Coronary artery (tissue), 2 donors: ENCODE measurements around the gene SPARCL1.
A peak's percentile ranks its signal among the peaks of the same experiment; 100 is the strongest.
"Not testable (repeated sequence)": the region's sequence is repeated elsewhere in the genome, so short reads cannot be mapped to it uniquely, and the experiment has no call there.

Source experiments
- DNase-seq: peaks from one replicate; pipeline ENCODE4 v3.0.0-alpha.2; 2017; ENCODE audit warnings: low spot score
- H3K27ac ChIP-seq, 2 donors: fragments of 200-600 bp; sonication (generic); one replicate each; pipeline ENCODE4 v1.5.1; 2016 to 2019
- H3K4me3 ChIP-seq: fragments of 200-600 bp; sonication (generic); 2 replicates; pipeline ENCODE4 v1.5.1; 2016; ENCODE audit warnings: mild to moderate bottlenecking, moderate library complexity
- TF ChIP-seq, protein P1 (sequence below): fragments of 200-600 bp; sonication (generic); IDR thresholded peaks from one replicate; pipeline ENCODE4 v1.5.1; 2019; ENCODE audit warnings: antibody characterized with exemption

Gene SPARCL1

DNA sequence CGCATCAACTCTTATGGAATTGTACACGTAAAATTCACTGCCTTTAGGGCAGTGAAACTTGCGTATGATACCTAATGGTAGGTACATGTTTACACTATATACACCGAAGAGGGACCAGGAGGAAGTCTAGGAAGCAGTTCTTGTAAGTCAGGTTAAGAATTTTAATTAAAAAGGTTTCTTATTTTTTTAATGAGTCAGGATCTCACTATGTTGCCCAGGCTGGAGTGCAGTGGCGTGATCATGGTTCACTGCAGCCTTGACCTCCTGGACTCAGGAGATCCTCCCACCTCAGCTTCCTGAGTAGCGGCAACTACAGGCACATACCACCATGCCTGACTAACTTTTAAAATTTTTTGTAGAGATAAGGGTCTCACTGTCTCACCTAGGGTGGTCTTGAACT is 100.2 kb downstream of the SPARCL1 start:
- no peak overlapping the region for H3K4me3 ChIP-seq
- TF ChIP-seq, protein P1, sequence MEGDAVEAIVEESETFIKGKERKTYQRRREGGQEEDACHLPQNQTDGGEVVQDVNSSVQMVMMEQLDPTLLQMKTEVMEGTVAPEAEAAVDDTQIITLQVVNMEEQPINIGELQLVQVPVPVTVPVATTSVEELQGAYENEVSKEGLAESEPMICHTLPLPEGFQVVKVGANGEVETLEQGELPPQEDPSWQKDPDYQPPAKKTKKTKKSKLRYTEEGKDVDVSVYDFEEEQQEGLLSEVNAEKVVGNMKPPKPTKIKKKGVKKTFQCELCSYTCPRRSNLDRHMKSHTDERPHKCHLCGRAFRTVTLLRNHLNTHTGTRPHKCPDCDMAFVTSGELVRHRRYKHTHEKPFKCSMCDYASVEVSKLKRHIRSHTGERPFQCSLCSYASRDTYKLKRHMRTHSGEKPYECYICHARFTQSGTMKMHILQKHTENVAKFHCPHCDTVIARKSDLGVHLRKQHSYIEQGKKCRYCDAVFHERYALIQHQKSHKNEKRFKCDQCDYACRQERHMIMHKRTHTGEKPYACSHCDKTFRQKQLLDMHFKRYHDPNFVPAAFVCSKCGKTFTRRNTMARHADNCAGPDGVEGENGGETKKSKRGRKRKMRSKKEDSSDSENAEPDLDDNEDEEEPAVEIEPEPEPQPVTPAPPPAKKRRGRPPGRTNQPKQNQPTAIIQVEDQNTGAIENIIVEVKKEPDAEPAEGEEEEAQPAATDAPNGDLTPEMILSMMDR: no peak
- no peak for DNase-seq
- H3K27ac ChIP-seq: no peak overlapping the region

DNA sequence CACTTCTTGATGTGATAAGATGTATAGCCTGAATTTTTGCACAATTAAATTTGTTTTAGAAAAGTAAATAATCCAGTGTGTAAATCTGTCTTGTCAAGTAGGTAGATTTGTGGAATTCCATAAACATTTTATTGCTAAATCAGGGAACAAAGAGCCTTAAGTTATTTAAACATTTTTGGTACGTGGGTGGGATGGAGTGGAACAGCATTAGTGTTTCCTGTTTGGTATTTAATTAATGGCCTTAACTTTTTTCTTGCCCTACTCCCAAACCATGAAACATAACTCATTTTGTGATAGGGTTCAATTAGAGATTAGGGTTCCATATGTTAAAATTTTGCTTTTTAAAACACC is 101.7 kb downstream of the SPARCL1 start:
- TF ChIP-seq, protein P1: no peak
- H3K4me3 ChIP-seq: no peak overlapping the region
- no peak overlapping the region for H3K27ac ChIP-seq
- DNase-seq: no peak

DNA sequence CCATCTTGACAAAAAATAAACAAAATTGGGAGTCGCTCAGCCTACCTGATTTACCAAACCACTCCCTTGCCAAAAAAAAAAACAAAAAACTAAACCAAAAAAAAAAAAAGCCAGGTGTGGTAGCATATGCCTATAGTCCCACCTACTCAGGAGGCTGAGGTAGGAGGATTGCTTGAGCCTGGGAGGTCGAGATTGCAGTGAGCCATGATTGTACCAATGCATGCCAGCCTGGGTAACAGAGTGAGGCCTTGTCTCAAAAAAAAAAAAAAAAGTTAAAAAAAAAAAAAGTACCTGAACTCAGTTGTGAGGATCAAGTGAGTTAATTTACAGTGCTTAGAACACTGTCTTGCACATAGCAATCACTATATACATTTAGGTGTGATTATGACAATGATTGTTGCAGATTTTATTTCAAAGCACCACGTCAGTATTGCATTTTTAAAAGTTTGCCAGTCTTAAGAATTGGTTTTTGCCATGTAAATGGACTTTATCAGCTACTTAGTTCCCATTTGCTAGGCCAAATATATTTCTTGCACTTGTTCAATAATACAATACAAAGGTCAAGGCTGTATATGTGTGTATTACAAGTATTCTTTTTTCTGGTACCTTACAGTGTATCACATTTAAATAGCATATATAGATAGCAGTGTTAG is 102.2 kb downstream of the SPARCL1 start:
- no peak for DNase-seq
- Histone ChIP-seq H3K27ac (no peak overlapping the region), H3K4me3 (no peak overlapping the region)
- TF ChIP-seq, protein P1: no peak

DNA sequence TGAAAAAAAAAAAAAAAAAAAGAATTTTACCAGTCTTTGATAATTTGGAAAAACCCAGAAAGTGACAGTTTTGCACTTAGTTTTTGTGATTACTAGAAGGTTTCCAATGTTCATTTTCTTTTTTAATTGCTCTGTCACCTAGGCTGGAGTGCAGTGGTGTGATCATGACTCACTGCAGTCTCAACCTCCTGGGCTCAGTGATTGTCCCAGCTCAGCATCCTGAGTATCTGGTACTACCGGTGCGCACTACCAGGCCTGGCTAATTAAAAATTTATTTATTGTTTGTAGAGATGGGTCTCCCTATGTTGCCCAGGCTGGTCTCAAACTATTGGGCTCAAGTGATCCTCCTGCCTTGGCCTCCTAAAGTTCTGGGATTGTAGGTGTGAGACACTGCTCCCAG is 103.5 kb downstream of the SPARCL1 start:
- DNase-seq: no peak
- TF ChIP-seq, protein P1: no peak
- Histone ChIP-seq H3K27ac (no peak overlapping the region), H3K4me3 (no peak overlapping the region)

DNA sequence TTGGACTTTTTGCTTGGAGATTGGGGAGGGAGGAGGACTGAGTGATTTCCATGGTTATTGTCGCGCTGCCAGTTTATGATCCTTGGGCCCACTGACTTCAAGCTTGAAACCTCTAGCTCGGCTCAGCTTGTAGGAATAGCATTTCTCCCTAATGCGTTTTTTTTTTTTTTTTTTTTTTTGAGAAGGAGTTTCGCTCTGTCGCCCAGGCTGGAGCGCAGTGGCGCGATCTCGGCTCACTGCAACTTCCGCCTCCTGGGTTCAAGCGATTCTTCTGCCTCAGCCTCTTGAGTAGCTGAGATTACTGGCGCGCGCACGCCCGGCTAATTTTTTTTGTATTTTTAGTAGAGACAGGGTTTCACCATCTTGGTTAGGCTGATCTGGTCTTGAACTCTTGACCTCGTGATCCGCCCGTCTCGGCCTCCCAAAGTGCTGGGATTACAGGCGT is 105.1 kb downstream of the SPARCL1 start:
- peak overlapping the region; percentile 83 for H3K4me3 ChIP-seq
- not testable (repeated sequence) for H3K27ac ChIP-seq, DNase-seq
